Memory B cell (primary cell): ENCODE measurements around the gene ZNF414.

Experiments
- ATAC-seq: fragments of 150-1000 bp; cut with Tn5 transposase; 2 replicates; pipeline ENCODE4 v1.10.0; 2021; ENCODE audit warnings: low read depth, mild to moderate bottlenecking, moderate library complexity
- DNase-seq, 2 donors: peaks; one replicate each; pipeline ENCODE4 v3.0.0; 2022; ENCODE audit warnings: low spot score in 2 of 2
- H3K27ac Mint-ChIP-seq: one replicate; pipeline ENCODE4 v1.8.0; 2022; ENCODE audit warnings: mild to moderate bottlenecking, moderate library complexity, mixed read lengths
- H3K27me3 Mint-ChIP-seq: one replicate; pipeline ENCODE4 v1.8.0; 2022; ENCODE audit warnings: mixed read lengths
- H3K36me3 Mint-ChIP-seq: one replicate; pipeline ENCODE4 v1.8.0; 2022; ENCODE audit warnings: mild to moderate bottlenecking, mixed read lengths
- H3K4me1 Mint-ChIP-seq: one replicate; pipeline ENCODE4 v1.8.0; 2022; ENCODE audit warnings: mixed read lengths
- H3K4me3 Mint-ChIP-seq: one replicate; pipeline ENCODE4 v1.8.0; 2022; ENCODE audit warnings: mild to moderate bottlenecking, moderate library complexity, mixed read lengths
- H3K9me3 Mint-ChIP-seq: one replicate; pipeline ENCODE4 v1.8.0; 2022; ENCODE audit warnings: mixed read lengths

Gene ZNF414

DNA sequence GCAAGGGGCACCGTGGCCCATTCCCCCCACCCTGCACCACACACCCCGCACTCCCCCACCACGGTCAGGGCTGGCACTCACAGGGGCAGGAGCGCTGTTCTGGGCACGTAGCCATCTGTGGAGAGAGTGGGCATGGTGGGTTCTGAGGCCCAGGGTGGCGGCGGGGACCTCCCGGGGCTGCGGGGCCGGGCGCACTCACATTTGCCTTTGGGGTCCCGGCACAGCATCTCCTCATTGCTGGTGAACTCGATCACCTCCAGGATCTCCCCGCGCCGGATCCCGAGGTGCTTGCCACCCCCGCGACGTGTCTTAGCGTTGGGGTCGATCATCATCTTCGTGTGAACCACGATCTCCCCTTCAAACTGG, 23.6 kb downstream of the ZNF414 start:
- H3K36me3 Mint-ChIP-seq, result peaks cover 30% of the 10 kb centered on the region
- DNase-seq (no peak), ATAC-seq (no peak)
- H3K9me3 Mint-ChIP-seq, result no peaks in the 10 kb centered on the region
- H3K27me3 Mint-ChIP-seq, result no peaks in the 10 kb centered on the region
- H3K27ac Mint-ChIP-seq, result no peak overlapping the region
- H3K4me3 Mint-ChIP-seq, result no peak overlapping the region
- peaks cover 12% of the 10 kb centered on the region for H3K4me1 Mint-ChIP-seq

DNA sequence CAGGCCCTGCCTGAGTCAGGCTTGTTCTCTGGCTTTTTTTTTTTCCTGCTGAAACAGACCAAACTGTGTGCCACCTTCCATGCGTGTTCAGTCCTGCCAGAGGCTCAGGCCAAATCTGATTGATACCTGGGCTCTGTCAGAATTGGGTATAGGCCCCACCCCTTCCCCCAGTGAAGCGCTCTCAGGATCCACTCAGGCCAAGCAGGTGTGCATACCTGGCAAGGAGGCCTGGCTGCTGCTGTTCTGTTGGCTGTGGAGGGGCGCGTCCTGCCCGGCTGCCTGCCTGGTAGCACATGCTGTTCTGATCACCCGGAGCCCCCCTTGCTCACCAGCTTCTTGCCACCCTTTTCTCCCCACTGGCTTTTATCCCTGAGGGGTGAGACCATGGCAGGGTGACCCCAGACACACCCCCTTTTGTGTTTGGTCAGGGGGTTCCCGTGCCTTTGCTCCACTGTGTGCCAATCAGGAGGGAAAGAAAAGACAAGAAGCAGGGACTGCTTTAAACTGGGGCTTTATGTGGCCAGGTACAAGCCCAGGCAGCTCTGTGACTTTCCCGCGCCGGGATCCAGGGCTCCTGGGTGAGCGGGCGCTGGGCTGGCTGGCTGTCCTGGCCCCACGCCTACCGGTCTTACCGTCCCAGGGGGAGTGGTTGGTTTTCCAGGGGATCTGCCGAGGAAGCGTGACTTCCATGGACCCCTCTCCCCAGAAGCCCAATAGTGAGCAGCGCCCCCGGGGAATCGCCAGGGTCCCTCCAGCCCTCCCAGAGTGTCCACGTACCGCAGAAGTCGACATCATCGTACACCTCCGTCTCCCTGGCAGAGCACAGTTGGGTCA, 24.2 kb downstream of the ZNF414 start:
- Mint-ChIP-seq H3K27me3 (no peaks in the 10 kb centered on the region), H3K27ac (peak overlapping the region; percentile 50), H3K36me3 (peaks cover 30% of the 10 kb centered on the region), H3K4me1 (peaks cover 12% of the 10 kb centered on the region), H3K4me3 (no peak overlapping the region), H3K9me3 (no peaks in the 10 kb centered on the region)
- ATAC-seq (no peak), DNase-seq (no peak)

DNA sequence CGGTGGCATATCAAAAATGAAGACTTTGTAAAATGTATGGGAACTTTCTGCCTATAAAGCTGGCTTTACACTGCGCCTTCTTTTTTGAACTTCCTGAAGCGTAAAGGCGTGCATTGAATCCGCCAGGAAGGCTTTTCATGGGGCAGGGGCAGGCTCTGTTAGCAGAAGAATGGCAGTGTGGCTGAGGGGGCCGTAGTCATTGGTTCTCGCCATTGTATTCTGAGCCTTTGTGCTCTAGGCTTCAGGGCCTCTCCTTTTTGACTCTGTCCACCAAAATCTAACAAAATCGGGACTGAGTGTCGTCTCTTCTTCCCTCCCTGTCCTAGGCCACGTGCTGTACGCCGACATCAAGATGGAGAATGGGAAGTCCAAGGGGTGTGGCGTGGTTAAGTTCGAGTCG, 25.6 kb downstream of the ZNF414 start:
- Mint-ChIP-seq H3K27me3 (no peaks in the 10 kb centered on the region), H3K4me1 (peaks cover 12% of the 10 kb centered on the region), H3K27ac (peak overlapping the region; percentile 86), H3K9me3 (no peaks in the 10 kb centered on the region), H3K4me3 (no peak overlapping the region), H3K36me3 (peaks cover 31% of the 10 kb centered on the region)
- DNase-seq, result no peak
- ATAC-seq, result no peak

DNA sequence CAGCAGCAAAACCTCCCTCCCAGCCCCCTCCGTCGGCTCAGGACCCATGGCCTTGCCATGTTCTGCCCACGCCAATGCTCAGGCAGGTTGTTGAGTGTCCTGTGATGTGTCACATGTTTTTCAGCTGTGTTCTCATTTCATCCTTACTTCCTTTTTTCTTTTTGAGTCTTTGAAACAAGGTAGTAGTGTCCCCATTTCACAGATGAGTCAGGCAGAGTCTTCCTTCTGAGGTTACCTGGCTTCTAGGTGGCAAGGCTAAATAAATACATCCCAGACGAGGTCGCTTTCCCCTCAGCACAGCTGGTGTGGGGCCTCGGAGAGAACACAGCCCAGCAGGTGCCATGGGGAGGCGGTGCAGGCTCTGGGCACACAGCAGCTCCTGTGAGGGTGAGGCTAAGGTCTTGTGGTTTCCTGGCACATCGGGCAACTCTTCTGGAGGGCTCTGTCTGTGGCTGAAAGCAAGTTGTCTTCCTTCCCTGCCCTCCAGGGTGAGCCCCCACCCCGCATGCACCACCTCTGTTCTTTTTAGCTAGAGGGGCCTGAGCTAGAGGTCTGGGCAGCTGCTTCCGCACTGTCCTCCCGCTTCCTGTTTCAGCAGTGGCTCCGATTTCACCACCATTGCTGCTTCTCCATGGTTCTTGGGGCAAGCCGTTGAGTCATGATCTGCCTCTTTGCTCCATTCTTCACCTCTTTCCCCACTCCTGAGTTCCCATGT, 26.7 kb downstream of the ZNF414 start:
- peak overlapping the region; percentile 86 for H3K27ac Mint-ChIP-seq
- H3K4me1 Mint-ChIP-seq, result peaks cover 15% of the 10 kb centered on the region
- no peaks in the 10 kb centered on the region for H3K9me3 Mint-ChIP-seq
- H3K4me3 Mint-ChIP-seq, result peak overlapping the region; percentile 57
- H3K36me3 Mint-ChIP-seq, result peaks cover 38% of the 10 kb centered on the region
- ATAC-seq, result peak; percentile 68
- DNase-seq, result no peak
- no peaks in the 10 kb centered on the region for H3K27me3 Mint-ChIP-seq

DNA sequence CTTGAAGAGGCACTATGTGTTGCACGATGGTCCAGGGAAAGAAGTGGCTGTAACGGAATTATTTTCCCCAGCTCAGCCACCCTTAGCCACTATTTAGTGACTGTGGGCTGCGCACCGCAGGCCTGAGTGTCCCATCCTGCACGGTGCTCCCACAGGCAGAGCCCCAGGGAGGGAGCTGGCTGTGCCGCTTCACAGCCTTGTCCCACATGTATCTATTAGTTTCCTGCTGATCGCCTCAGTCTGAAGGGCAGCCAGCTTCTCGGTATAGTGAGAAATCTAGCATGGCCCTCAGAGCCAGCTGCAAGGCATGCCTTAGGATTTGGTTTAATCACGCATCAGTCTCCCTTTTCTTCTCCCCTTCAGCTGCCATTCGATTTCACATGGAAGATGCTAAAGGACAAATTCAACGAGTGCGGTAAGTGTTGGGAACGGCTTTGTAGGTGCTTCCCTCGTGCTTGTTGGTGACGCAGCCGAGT, 27.3 kb downstream of the ZNF414 start:
- peaks cover 41% of the 10 kb centered on the region for H3K36me3 Mint-ChIP-seq
- DNase-seq, result no peak
- ATAC-seq, result no peak
- no peaks in the 10 kb centered on the region for H3K27me3 Mint-ChIP-seq
- H3K27ac Mint-ChIP-seq, result peak overlapping the region; percentile 86
- peak overlapping the region; percentile 57 for H3K4me3 Mint-ChIP-seq
- no peaks in the 10 kb centered on the region for H3K9me3 Mint-ChIP-seq
- H3K4me1 Mint-ChIP-seq, result peaks cover 17% of the 10 kb centered on the region

DNA sequence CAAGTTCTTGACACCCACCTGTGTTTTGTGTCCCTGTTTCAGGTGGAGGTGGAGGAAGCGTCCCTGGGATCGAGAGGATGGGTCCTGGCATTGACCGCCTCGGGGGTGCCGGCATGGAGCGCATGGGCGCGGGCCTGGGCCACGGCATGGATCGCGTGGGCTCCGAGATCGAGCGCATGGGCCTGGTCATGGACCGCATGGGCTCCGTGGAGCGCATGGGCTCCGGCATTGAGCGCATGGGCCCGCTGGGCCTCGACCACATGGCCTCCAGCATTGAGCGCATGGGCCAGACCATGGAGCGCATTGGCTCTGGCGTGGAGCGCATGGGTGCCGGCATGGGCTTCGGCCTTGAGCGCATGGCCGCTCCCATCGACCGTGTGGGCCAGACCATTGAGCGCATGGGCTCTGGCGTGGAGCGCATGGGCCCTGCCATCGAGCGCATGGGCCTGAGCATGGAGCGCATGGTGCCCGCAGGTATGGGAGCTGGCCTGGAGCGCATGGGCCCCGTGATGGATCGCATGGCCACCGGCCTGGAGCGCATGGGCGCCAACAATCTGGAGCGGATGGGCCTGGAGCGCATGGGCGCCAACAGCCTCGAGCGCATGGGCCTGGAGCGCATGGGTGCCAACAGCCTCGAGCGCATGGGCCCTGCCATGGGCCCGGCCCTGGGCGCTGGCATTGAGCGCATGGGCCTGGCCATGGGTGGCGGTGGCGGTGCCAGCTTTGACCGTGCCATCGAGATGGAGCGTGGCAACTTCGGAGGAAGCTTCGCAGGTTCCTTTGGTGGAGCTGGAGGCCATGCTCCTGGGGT, 28.2 kb downstream of the ZNF414 start:
- peaks cover 46% of the 10 kb centered on the region for H3K36me3 Mint-ChIP-seq
- DNase-seq, result no peak
- H3K9me3 Mint-ChIP-seq, result no peaks in the 10 kb centered on the region
- peaks cover 27% of the 10 kb centered on the region for H3K4me1 Mint-ChIP-seq
- no peak overlapping the region for H3K4me3 Mint-ChIP-seq
- no peak for ATAC-seq
- H3K27me3 Mint-ChIP-seq, result no peaks in the 10 kb centered on the region
- H3K27ac Mint-ChIP-seq, result peak overlapping the region; percentile 48

DNA sequence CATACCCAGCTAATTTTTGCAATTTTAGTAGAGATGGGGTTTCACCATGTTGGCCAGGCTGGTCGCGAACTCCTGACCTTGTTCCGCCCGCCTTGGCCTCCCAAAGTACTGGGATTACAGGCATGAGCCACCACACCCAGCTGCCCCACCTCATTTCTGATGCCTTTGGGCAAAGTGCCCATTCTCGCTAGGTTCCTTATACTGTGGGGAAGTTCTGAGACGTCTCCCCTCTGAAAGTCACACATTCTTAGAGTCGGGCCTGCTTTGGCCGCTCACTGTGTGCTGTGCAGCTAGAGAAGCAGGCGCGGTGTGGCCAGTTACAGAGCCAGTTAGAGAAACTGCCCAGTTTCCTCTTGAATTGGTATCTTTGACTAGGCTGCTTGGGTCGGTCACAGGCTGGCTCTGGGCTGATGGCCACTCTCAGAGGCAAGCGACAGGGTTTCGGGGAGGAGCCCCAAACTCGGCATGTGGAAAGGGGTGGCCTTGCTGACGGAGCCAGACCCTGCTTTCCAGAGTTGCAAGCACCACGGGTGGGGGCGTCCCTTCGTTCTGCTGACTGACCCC, 29.6 kb downstream of the ZNF414 start:
- H3K36me3 Mint-ChIP-seq, result peaks cover 40% of the 10 kb centered on the region
- H3K27ac Mint-ChIP-seq, result no peak overlapping the region
- H3K27me3 Mint-ChIP-seq, result no peaks in the 10 kb centered on the region

DNA sequence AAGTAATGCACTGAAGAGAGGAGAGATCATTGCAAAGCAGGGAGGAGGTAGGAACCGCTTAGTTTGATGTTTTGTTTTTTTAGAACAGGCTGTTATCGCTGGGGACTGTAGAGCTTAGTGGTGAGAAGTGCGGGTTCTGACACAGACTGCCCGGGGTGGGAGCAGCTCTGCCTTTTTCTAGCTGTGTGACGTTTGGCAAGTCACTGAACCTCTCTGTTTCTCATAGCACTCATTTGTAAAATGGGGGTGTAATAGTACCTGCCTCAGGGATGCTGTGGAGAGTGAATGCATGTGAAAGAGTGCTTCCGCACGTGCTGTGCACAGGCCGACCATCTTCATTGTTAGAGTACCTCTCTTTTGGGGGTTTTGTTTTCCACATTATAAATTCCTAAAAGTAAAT, 30.8 kb downstream of the ZNF414 start:
- no peak overlapping the region for H3K27ac Mint-ChIP-seq
- DNase-seq (no peak), ATAC-seq (no peak)
- H3K27me3 Mint-ChIP-seq, result no peaks in the 10 kb centered on the region
- H3K9me3 Mint-ChIP-seq, result no peaks in the 10 kb centered on the region
- H3K4me1 Mint-ChIP-seq, result peaks cover 30% of the 10 kb centered on the region
- no peak overlapping the region for H3K4me3 Mint-ChIP-seq
- H3K36me3 Mint-ChIP-seq, result peaks cover 39% of the 10 kb centered on the region

More for the DNA sequence above, 29.6 kb downstream of the ZNF414 start:
- no peak overlapping the region for H3K4me3 Mint-ChIP-seq
- peaks cover 29% of the 10 kb centered on the region for H3K4me1 Mint-ChIP-seq
- H3K9me3 Mint-ChIP-seq, result no peaks in the 10 kb centered on the region
- DNase-seq, result no peak
- ATAC-seq, result no peak

DNA sequence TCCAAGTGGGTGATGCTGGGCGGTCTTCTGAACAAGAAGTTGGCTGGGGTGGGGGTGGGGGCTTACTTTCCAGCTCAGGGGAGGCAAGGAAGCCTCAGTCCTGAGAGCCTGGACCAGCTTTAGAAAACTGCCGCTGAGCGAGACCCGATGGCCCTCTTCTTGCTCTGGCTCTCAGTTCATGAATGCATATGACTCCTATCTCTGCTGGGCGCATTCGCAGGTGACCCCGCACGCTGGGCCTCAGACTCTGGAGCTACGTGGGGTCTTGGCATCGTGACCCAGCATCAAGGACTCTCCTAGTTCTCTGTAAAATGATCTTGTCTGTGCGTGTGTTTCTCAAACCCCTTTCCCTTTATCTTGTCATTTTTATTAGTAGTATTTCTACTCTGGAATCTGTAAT, 31.3 kb downstream of the ZNF414 start:
- Mint-ChIP-seq H3K27ac (no peak overlapping the region), H3K36me3 (peaks cover 38% of the 10 kb centered on the region), H3K4me3 (no peak overlapping the region), H3K4me1 (peaks cover 31% of the 10 kb centered on the region), H3K27me3 (no peaks in the 10 kb centered on the region), H3K9me3 (no peaks in the 10 kb centered on the region)
- DNase-seq (no peak), ATAC-seq (no peak)

DNA sequence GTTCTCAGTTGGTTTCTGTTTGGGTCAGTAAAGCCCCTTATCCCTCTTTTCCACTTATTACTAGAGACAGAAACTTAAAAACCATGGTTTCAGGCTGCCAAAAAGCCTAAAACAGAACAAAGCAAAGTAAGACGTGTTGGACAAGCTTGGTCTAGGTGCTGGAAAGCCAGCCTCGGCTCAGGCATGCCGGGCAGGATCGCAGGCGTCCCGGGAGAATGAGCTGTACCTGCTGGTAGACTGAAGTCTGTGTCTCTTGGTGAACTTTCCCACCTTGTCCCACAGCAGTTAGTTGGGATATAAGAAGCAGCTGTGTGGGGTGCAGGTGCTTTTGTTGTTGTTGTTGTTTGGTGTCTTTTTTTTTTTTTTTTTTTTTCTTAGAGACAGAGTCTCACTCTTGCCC, 32.4 kb downstream of the ZNF414 start:
- H3K27ac Mint-ChIP-seq, result peak overlapping the region; percentile 35
- DNase-seq, result no peak
- no peaks in the 10 kb centered on the region for H3K27me3 Mint-ChIP-seq
- H3K36me3 Mint-ChIP-seq, result peaks cover 31% of the 10 kb centered on the region
- peaks cover 24% of the 10 kb centered on the region for H3K4me1 Mint-ChIP-seq
- no peaks in the 10 kb centered on the region for H3K9me3 Mint-ChIP-seq
- no peak for ATAC-seq
- no peak overlapping the region for H3K4me3 Mint-ChIP-seq

DNA sequence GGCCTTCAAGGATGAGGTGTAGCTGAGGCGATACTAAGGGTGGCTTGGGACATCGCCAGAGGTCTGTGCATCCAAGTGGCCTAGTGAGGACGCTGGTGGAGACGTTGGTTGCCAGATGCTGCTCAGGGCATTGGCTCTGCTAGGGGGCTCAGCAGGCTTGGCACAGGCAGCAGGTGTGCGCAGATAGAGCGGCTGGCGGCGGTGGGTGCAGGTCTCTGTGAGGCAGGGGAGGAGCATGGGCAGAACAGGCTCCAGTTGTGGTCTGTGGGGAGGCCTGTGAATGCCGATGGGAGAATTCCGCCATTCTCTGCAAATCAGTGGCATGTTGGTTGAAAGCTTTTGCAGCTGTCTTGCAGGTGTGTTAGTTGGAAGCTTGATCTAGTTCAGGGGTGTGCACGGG, 32.8 kb downstream of the ZNF414 start:
- Mint-ChIP-seq H3K4me3 (no peak overlapping the region), H3K9me3 (no peaks in the 10 kb centered on the region), H3K27ac (peak overlapping the region; percentile 35), H3K36me3 (peaks cover 30% of the 10 kb centered on the region), H3K4me1 (peaks cover 24% of the 10 kb centered on the region), H3K27me3 (no peaks in the 10 kb centered on the region)
- ATAC-seq, result no peak
- no peak for DNase-seq

DNA sequence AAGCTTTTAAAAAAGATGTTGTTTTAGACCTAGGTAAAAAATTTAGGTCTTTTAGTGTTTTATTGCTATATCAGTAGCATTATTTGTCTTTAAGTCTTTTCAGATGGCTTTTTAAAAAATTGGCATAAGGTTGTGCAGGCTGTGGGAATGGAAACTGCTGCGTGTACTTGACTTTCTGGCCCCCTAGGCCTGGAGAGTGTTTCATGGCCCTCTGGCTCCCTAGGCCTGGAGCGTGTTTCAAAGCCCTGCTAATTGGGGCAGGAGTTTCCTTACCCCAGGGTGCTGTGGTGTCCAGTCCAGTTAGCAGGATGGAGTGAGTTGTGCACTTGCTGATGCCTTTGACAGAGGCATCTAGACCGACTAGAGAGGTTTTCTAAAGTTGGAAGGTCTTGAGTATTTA, 35.4 kb downstream of the ZNF414 start:
- Mint-ChIP-seq H3K4me3 (no peak overlapping the region), H3K9me3 (no peaks in the 10 kb centered on the region), H3K27ac (peak overlapping the region; percentile 36), H3K27me3 (no peaks in the 10 kb centered on the region), H3K36me3 (peaks cover 31% of the 10 kb centered on the region), H3K4me1 (peaks cover 38% of the 10 kb centered on the region)
- no peak for ATAC-seq
- no peak for DNase-seq

DNA sequence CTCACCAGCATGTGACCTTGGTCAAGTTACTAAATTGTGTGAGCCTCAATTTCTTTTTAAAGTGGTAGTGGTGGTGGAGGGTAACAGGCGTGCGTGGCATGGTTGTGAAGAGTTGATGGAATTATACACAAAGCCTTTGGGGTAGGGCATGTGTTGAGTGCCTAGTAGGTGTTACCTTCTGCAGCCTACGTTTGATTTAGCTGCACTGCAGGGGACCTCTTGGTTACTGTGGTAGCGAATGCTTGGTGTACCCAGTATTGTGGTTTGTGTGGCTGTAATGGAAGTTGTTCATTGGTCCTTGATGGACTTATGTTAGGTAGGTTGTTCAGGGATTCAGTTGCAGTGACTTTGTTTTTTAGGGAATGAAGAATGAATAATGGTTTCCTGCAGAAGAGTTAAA, 36.1 kb downstream of the ZNF414 start:
- ATAC-seq (no peak), DNase-seq (no peak)
- H3K27ac Mint-ChIP-seq, result peak overlapping the region; percentile 36
- peaks cover 39% of the 10 kb centered on the region for H3K4me1 Mint-ChIP-seq
- H3K27me3 Mint-ChIP-seq, result no peaks in the 10 kb centered on the region
- no peak overlapping the region for H3K4me3 Mint-ChIP-seq
- H3K36me3 Mint-ChIP-seq, result peaks cover 30% of the 10 kb centered on the region
- H3K9me3 Mint-ChIP-seq, result no peaks in the 10 kb centered on the region

DNA sequence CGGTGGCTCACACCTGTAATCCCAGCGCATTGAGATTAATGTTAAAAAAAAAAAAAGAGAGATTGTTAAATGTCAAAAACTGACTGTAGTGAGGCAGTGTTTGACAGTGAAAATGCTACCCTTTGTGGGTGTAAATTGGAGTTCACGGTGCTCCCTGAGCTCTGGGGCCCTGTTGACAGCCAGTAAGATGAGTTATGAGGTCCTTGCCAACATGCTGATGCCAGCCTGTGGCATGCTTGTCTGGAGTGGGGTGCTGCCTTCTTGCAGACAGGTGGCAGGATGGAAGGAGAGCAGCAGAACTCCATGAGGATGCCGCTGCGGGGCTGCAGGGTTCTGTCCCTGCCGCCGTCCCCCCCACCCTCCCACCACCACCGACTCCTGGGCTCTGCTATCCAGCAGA, 37.4 kb downstream of the ZNF414 start:
- Mint-ChIP-seq H3K4me1 (peaks cover 34% of the 10 kb centered on the region), H3K27ac (no peak overlapping the region), H3K4me3 (no peak overlapping the region), H3K27me3 (no peaks in the 10 kb centered on the region), H3K9me3 (no peaks in the 10 kb centered on the region), H3K36me3 (peaks cover 21% of the 10 kb centered on the region)
- DNase-seq, result no peak
- ATAC-seq, result no peak
